ENCODE measurements around the gene CHST15.

DNA sequence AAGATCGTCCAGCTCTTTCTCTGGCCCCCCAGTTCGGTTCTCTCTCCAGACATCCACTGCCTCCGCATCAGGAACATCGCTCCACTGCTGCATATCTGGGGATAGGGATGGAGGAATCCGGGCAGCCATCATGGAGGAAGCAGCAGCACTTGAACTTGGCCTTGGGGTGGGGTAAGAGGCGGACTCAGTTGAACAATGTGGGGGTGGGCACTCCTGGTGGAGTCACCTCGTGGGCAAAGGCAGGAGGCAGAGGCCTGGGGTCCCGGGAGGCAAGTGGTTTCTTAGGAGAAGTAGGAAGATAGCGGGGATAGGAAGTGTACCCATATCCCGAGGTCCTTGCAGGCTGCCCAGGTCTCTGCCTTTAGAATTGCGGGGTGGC is 98.3 kb downstream of the CHST15 start:
- TF ChIP-seq GATA3 (IDR thresholded peaks at IDR 0.05; ENCODE audit: low read depth, low read length), result no peak
- no peak for TF ChIP-seq GATA2 (IDR thresholded peaks at IDR 0.05; ENCODE audit: low read depth, low read length)
